Thoracic aorta (tissue), 2 donors: ENCODE measurements around the gene CD1E. TPM values are rescaled to one million over a fixed set of nuclear protein-coding genes. Genes with fewer than 3 reads are reported as not detected.

Source experiments
- ATAC-seq: fragments of 150-250 bp; one replicate; pipeline ENCODE4 v1.8.0; 2017; ENCODE audit warnings: low read depth; ENCODE audit not compliant: insufficient number of reproducible peaks, low FRiP score
- DNase-seq: peaks from one replicate; pipeline ENCODE4 v3.0.0-alpha.2; 2020; ENCODE audit warnings: low spot score
- H3K27ac ChIP-seq, 2 donors: fragments of 200-600 bp; sonication (generic); 1 replicate in 1 of 2; 2 replicates in 1 of 2; pipeline ENCODE4 v1.5.1; 2016; ENCODE audit warnings: mild to moderate bottlenecking in 2 of 2, moderate library complexity in 2 of 2
- H3K27me3 ChIP-seq: fragments of 200-600 bp; sonication (generic); replicated peaks from 2 replicates; pipeline ENCODE4 v1.6.0; 2016; ENCODE audit warnings: mild to moderate bottlenecking; ENCODE audit not compliant: insufficient read depth
- H3K36me3 ChIP-seq: fragments of 200-600 bp; sonication (generic); one replicate; pipeline ENCODE4 v1.5.1; 2016
- H3K4me1 ChIP-seq, 2 donors: fragments of 200-600 bp; sonication (generic); 1 replicate in 1 of 2; 2 replicates in 1 of 2; pipeline versions ENCODE4 v1.5.1 to v1.6.0; 2016; ENCODE audit warnings: low read depth in 2 of 2, mild to moderate bottlenecking in 1 of 2; ENCODE audit not compliant: control insufficient read depth in 1 of 2
- H3K4me3 ChIP-seq: fragments of 200-600 bp; sonication (generic); 2 replicates; pipeline ENCODE4 v1.5.1; 2016; ENCODE audit warnings: mild to moderate bottlenecking
- H3K9me3 ChIP-seq: fragments of 200-600 bp; sonication (generic); 2 replicates; pipeline ENCODE4 v1.5.1; 2016
- total RNA-seq, 2 donors: library from RNA; depleted of rRNA; stranded (reverse); fragments of >200 nt; gene quantifications; one replicate each; pipeline versions ENCODE4 v1.1.0 to v1.2.3, GENCODE V29; 2016
- TF ChIP-seq, protein P1 (sequence below): fragments of 200-600 bp; sonication (generic); IDR thresholded peaks from one replicate; pipeline ENCODE4 v1.5.1; 2019; ENCODE audit warnings: antibody characterized with exemption

CD1E gene
- total RNA-seq, 2 donors from 2014 or later: not detected

DNA sequence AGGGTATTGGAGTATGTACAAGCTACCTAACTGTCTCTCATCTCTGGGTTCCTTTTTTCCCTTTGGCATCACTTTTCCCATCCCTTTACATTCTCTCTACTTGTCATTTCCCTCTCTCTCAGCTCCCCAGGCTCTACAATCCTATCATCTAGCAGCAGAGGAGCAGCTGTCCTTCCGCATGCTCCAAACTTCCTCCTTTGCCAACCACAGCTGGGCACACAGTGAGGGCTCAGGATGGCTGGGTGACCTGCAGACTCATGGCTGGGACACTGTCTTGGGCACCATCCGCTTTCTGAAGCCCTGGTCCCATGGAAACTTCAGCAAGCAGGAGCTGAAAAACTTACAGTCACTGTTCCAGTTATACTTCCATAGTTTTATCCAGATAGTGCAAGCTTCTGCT, 561 bp downstream of the CD1E start:
- Histone ChIP-seq H3K4me1 (no peaks in the 10 kb centered on the region), H3K27ac (no peak overlapping the region), H3K27me3 (no peaks in the 10 kb centered on the region), H3K4me3 (no peak overlapping the region), H3K36me3 (no peaks in the 10 kb centered on the region), H3K9me3 (no peaks in the 10 kb centered on the region)
- DNase-seq: no peak
- TF ChIP-seq, protein P1, sequence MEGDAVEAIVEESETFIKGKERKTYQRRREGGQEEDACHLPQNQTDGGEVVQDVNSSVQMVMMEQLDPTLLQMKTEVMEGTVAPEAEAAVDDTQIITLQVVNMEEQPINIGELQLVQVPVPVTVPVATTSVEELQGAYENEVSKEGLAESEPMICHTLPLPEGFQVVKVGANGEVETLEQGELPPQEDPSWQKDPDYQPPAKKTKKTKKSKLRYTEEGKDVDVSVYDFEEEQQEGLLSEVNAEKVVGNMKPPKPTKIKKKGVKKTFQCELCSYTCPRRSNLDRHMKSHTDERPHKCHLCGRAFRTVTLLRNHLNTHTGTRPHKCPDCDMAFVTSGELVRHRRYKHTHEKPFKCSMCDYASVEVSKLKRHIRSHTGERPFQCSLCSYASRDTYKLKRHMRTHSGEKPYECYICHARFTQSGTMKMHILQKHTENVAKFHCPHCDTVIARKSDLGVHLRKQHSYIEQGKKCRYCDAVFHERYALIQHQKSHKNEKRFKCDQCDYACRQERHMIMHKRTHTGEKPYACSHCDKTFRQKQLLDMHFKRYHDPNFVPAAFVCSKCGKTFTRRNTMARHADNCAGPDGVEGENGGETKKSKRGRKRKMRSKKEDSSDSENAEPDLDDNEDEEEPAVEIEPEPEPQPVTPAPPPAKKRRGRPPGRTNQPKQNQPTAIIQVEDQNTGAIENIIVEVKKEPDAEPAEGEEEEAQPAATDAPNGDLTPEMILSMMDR: no peak
- ATAC-seq: no peak

DNA sequence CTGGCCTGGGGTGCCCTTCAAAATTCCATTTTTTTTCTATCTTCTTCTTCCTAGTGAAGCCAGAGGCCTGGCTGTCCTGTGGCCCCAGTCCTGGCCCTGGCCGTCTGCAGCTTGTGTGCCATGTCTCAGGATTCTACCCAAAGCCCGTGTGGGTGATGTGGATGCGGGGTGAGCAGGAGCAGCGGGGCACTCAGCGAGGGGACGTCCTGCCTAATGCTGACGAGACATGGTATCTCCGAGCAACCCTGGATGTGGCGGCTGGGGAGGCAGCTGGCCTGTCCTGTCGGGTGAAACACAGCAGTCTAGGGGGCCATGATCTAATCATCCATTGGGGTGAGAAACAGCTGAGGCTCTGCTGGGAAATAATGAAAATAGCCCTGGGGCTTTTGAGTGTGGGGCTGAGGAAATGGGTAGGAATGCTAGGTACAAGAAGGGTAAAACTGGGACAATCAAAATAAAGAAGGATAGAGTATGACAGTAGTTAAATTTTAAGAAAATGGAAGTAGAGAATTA, 2.1 kb downstream of the CD1E start:
- Histone ChIP-seq H3K27me3 (no peaks in the 10 kb centered on the region), H3K9me3 (no peaks in the 10 kb centered on the region), H3K36me3 (no peaks in the 10 kb centered on the region), H3K27ac (no peak overlapping the region), H3K4me3 (no peak overlapping the region), H3K4me1 (no peaks in the 10 kb centered on the region)
- ATAC-seq (no peak), DNase-seq (no peak)
- TF ChIP-seq, protein P1: no peak

GRCh38 chr1:158356616-158357015, 2.9 kb downstream of the CD1E start:
- H3K36me3 ChIP-seq: no peaks in the 10 kb centered on the region
- no peak overlapping the region for H3K4me3 ChIP-seq
- H3K27me3 ChIP-seq: no peaks in the 10 kb centered on the region
- no peaks in the 10 kb centered on the region for H3K9me3 ChIP-seq
- H3K27ac ChIP-seq: no peak overlapping the region
- DNase-seq: no peak
- ATAC-seq: no peak
- TF ChIP-seq, protein P1: no peak
- H3K4me1 ChIP-seq: no peaks in the 10 kb centered on the region

- Histone ChIP-seq H3K36me3 (no peaks in the 10 kb centered on the region), H3K27ac (no peak overlapping the region), H3K4me3 (no peak overlapping the region), H3K9me3 (no peaks in the 10 kb centered on the region), H3K27me3 (no peaks in the 10 kb centered on the region), H3K4me1 (no peaks in the 10 kb centered on the region)
- ATAC-seq (no peak), DNase-seq (no peak)
- TF ChIP-seq, protein P1: no peak
Observed at GRCh38 chr1:158357441-158357840, 3.7 kb downstream of the CD1E start.

DNA sequence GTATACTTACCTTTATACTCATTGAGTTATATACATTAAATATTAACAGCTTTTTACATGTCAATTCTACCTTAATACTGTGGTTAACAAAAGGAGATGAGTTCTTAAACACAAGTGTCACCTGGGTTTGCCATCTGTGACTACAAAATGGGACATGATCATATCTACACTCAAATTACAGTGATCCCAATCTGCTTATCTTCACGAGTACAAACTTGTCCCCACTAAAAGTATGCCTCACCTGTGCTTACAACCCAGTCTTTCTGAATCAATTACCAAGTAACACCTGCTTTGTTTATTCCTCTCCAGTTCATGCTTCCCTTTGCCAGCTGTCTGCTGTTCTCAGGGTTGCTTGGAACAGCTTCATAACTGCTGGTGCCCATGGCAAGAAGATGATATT, 8.8 kb downstream of the CD1E start:
- H3K27ac ChIP-seq: no peak overlapping the region
- TF ChIP-seq, protein P1: no peak
- no peaks in the 10 kb centered on the region for H3K4me1 ChIP-seq
- no peak for ATAC-seq
- H3K9me3 ChIP-seq: no peaks in the 10 kb centered on the region
- H3K4me3 ChIP-seq: no peak overlapping the region
- no peak for DNase-seq
- H3K36me3 ChIP-seq: no peaks in the 10 kb centered on the region
- H3K27me3 ChIP-seq: no peaks in the 10 kb centered on the region
